GM10266 (cell line): ENCODE results near the gene NTN4.

Experiments
- DNase-seq: peaks from one replicate; pipeline ENCODE4 v3.0.0; 2012; ENCODE audit errors: extremely low spot score
- TF ChIP-seq, protein P1 (sequence below): IDR thresholded peaks from 2 replicates; pipeline ENCODE4 v1.5.1; 2012; ENCODE audit warnings: mild to moderate bottlenecking, low read depth; ENCODE audit not compliant: control insufficient read depth, insufficient read depth; ENCODE audit errors: missing control alignments

The NTN4 gene

DNA sequence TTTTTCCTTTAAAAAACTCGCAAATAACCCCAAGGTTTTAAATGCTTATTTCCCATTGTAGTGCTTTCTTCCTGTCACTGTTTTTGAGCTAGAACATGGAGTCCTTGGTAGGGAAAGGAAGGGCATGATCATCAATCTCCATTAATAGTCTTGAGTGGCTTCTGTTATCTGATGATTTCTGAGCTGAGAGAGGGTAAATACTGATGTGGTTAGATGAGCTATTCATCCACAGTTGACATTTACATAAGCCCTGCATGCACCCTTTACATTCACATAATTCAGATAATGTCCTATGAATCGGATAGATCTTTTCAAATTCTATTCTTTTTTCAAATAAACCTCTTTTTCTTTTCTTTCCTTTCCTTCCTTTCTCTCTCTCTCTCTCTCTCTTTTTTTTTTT lies 81.4 kb downstream of the NTN4 start:
- no peak for DNase-seq
- TF ChIP-seq, protein P1, sequence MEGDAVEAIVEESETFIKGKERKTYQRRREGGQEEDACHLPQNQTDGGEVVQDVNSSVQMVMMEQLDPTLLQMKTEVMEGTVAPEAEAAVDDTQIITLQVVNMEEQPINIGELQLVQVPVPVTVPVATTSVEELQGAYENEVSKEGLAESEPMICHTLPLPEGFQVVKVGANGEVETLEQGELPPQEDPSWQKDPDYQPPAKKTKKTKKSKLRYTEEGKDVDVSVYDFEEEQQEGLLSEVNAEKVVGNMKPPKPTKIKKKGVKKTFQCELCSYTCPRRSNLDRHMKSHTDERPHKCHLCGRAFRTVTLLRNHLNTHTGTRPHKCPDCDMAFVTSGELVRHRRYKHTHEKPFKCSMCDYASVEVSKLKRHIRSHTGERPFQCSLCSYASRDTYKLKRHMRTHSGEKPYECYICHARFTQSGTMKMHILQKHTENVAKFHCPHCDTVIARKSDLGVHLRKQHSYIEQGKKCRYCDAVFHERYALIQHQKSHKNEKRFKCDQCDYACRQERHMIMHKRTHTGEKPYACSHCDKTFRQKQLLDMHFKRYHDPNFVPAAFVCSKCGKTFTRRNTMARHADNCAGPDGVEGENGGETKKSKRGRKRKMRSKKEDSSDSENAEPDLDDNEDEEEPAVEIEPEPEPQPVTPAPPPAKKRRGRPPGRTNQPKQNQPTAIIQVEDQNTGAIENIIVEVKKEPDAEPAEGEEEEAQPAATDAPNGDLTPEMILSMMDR, result no peak

GRCh38 chr12:95705143-95705542 lies 85.4 kb downstream of the NTN4 start:
- TF ChIP-seq, protein P1, result no peak
- DNase-seq, result no peak

- TF ChIP-seq, protein P1, result no peak
- no peak for DNase-seq
These were observed 86.6 kb downstream of the NTN4 start for GRCh38 chr12:95703986-95704385.

DNA sequence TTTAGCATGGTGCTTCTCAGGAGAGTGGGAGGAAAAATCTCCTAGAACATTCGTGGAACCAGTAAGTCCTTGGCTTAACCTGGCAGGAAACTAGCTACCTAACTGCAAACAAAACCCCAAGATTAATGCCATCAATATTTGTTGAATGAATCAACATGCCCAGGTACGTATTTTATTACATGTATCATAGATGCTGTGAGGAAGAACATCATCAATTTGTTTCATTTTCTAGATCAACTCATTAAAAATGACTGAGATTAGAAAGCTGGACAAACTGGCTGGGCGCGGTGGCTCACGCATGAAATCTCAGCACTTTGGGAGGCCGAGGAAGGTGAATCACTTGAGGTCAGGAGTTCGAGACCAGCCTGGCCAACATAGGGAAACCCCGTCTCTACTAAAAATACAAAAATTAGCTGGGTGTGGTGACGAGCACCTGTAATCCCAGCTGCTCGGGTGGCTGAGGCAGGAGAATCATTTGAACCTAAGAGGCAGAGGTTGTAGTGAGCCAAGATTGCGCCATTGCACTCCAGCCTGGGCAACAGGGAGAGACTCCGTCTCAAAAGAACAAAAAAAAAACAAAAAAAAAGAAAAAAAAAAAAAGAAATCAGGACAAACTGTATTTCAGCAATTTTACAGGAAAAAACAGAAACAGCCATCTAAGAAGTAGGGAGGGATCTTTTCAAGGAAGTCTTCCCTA lies 88.7 kb downstream of the NTN4 start:
- no peak for DNase-seq
- TF ChIP-seq, protein P1, result no peak

- TF ChIP-seq, protein P1, result no peak
- DNase-seq, result no peak
These were observed 89.3 kb downstream of the NTN4 start for GRCh38 chr12:95701275-95701674.

- TF ChIP-seq, protein P1, result no peak
- DNase-seq, result peak; percentile 66
These were observed 90.2 kb downstream of the NTN4 start for GRCh38 chr12:95700316-95700785.

GRCh38 chr12:95699579-95699978 lies 91.0 kb downstream of the NTN4 start:
- TF ChIP-seq, protein P1, result no peak
- no peak for DNase-seq
